ENCODE results near the gene MERTK.

DNA sequence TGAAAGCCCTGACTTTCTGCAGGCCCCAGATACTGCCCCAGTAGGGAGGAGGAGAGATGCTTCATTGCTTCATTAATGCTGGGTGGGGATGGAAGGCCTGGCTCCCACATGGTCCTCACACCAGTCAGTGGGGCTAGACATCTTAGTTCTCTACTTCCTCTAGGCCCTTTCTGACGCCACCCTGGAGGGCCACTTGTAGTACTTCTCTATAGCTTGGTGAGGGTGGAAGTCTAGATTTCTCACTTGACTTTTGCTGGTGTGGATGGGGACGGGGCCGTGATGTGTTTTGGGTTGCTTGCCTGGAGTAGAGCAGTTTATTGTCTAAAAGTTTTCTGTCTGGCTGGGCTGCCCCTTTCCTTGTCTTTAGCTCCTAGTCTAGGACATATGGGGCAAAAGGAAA lies 18.7 kb downstream of the MERTK start:
- TF ChIP-seq EZH2 (IDR thresholded peaks at IDR 0.05; ENCODE audit: low read length, missing control alignments), result no peak
- TF ChIP-seq, protein P1, sequence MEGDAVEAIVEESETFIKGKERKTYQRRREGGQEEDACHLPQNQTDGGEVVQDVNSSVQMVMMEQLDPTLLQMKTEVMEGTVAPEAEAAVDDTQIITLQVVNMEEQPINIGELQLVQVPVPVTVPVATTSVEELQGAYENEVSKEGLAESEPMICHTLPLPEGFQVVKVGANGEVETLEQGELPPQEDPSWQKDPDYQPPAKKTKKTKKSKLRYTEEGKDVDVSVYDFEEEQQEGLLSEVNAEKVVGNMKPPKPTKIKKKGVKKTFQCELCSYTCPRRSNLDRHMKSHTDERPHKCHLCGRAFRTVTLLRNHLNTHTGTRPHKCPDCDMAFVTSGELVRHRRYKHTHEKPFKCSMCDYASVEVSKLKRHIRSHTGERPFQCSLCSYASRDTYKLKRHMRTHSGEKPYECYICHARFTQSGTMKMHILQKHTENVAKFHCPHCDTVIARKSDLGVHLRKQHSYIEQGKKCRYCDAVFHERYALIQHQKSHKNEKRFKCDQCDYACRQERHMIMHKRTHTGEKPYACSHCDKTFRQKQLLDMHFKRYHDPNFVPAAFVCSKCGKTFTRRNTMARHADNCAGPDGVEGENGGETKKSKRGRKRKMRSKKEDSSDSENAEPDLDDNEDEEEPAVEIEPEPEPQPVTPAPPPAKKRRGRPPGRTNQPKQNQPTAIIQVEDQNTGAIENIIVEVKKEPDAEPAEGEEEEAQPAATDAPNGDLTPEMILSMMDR (conservative IDR thresholded peaks at IDR 0.05 in 1 of 2, IDR thresholded peaks at IDR 0.05 in 1 of 2; ENCODE audit: low read depth in 1 of 2, low read length in 2 of 2), result no peak
